Measurements from ENCODE around the gene ADAMTS18.

- TF ChIP-seq CTCF (IDR thresholded peaks at IDR 0.05; ENCODE audit: borderline replicate concordance, extremely low read depth, low read length, poor library complexity, severe bottlenecking) (no peak), EZH2 (IDR thresholded peaks at IDR 0.05; ENCODE audit: borderline replicate concordance, low read depth, low read length, severe bottlenecking) (no peak)
Measured at GRCh38 chr16:77439106-77439505, 4.3 kb upstream of the ADAMTS18 start.

All from DND-41 (cell line).